Activated T-cell treated with anti-CD3 and anti-CD28 coated beads, Interleukin-2, amount 50 U/mL, for 4 hours (primary cell): ENCODE measurements around the gene SMIM23. TPM values are rescaled to one million over a fixed set of nuclear protein-coding genes. Genes with fewer than 3 reads are reported as not detected.
A peak's percentile ranks its signal among the peaks of the same experiment; 100 is the strongest.

Experiments
- ATAC-seq, 2 donors: fragments of 200-7000 bp; cut with Tn5 transposase; one replicate each; pipeline ENCODE4 v1.10.0; 2021
- DNase-seq: peaks from one replicate; pipeline ENCODE4 v3.0.0-alpha.2; 2020
- H3K27me3 Mint-ChIP-seq: one replicate; pipeline ENCODE4 v1.8.0; 2021; ENCODE audit warnings: low read depth, mixed read lengths
- H3K36me3 Mint-ChIP-seq: one replicate; pipeline ENCODE4 v1.8.0; 2022; ENCODE audit warnings: mixed read lengths; ENCODE audit not compliant: insufficient read depth
- H3K4me1 Mint-ChIP-seq: one replicate; pipeline ENCODE4 v1.8.0; 2021; ENCODE audit warnings: low read depth, mixed read lengths
- H3K4me3 Mint-ChIP-seq: one replicate; pipeline ENCODE4 v1.8.0; 2021; ENCODE audit warnings: mild to moderate bottlenecking, moderate library complexity, mixed read lengths
- H3K9me3 Mint-ChIP-seq: one replicate; pipeline ENCODE4 v1.8.0; 2021; ENCODE audit warnings: mixed read lengths
- total RNA-seq, 3 donors: library from RNA; stranded (reverse); gene quantifications; one replicate each; pipeline ENCODE4 v1.2.1, GENCODE V29; 2021

The SMIM23 gene
- total RNA-seq, 3 donors from 2014 or later, result not detected

DNA sequence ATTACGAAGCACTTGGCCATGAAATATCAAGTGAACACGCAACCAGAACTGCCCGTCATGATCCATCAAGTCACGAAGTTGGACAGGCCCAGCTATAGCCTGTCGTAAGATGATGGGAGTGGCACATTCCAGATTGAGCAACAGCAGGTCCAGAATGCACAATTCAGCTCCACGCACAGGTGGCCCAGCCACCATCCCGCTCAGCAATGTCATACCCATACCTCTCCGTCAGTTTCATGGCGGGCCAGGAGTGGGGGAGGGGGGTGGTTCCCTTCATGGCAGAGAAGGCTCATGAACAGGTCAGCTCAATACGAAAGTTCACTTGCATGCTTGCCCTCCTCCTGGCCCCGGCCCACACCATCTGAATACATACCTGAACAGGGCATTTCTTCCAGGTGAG is 34.9 kb downstream of the SMIM23 start:
- Mint-ChIP-seq H3K27me3 (peaks cover 2% of the 10 kb centered on the region), H3K36me3 (no peaks in the 10 kb centered on the region), H3K9me3 (no peaks in the 10 kb centered on the region), H3K4me3 (no peak overlapping the region), H3K4me1 (no peaks in the 10 kb centered on the region)
- DNase-seq (no peak), ATAC-seq (no peak)

DNA sequence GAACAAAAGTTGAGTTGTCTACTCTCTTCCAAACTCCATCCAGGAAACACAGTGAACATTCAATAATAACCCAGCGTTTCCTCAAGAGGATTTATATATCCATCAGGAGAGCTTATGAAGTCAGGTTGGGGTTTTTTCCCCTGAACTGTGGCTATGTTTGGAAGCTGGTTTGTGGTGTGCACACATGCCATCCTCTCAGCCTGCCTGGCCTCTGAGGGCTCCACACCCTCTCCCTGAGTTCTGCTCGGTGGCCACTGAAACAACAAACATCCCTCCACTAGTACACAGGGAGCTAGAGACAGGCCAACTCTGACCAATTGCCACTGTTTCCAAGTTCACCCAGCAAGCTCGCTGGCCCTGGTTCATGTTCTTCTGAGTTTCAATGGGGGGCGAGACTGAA is 35.7 kb downstream of the SMIM23 start:
- ATAC-seq (no peak), DNase-seq (no peak)
- Mint-ChIP-seq H3K4me3 (no peak overlapping the region), H3K36me3 (no peaks in the 10 kb centered on the region), H3K4me1 (no peaks in the 10 kb centered on the region), H3K9me3 (no peaks in the 10 kb centered on the region), H3K27me3 (peaks cover 2% of the 10 kb centered on the region)

DNA sequence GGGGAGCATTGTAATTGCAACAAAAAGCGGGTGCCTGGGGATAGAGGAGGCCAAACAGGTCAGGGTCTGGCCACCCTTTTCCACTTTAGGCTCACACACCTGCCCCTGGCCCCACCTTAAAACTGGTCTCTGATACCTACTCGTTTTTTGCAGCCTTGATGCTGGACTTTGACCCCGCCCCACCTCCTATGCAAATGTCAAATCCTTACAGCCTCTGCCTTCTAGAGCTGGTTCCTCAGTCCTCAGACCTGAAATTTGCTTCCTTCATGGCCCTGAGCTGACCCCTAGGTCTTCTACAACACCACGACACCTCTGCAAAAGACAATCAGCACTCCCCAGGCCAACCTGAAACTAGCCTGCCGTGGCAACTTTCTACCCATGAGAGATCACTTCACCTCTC is 37.7 kb downstream of the SMIM23 start:
- DNase-seq (no peak), ATAC-seq (no peak)
- Mint-ChIP-seq H3K36me3 (no peaks in the 10 kb centered on the region), H3K4me1 (no peaks in the 10 kb centered on the region), H3K9me3 (no peaks in the 10 kb centered on the region), H3K4me3 (no peak overlapping the region), H3K27me3 (peaks cover 2% of the 10 kb centered on the region)

DNA sequence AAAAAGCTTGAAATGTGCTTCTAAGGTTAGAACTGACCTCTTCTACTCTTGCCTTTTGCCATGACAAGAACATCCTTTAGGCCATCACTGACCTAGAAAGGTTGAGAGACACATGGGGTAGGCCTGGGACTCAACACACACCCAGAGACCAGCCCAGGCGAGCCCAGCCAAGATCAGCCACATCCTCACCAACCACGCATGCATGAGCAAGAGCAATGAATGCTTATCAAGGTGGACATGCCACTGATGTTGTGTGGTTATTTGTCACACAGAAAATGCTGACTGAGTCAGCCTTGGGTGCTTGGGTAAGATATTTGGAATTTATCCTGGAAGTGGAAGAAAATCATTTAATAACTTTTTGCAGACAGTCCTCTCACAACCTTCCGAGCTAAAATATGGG is 39.4 kb downstream of the SMIM23 start:
- Mint-ChIP-seq H3K4me3 (no peak overlapping the region), H3K4me1 (no peaks in the 10 kb centered on the region), H3K36me3 (no peaks in the 10 kb centered on the region), H3K27me3 (no peaks in the 10 kb centered on the region), H3K9me3 (peaks cover 1% of the 10 kb centered on the region)
- ATAC-seq (no peak), DNase-seq (no peak)

DNA sequence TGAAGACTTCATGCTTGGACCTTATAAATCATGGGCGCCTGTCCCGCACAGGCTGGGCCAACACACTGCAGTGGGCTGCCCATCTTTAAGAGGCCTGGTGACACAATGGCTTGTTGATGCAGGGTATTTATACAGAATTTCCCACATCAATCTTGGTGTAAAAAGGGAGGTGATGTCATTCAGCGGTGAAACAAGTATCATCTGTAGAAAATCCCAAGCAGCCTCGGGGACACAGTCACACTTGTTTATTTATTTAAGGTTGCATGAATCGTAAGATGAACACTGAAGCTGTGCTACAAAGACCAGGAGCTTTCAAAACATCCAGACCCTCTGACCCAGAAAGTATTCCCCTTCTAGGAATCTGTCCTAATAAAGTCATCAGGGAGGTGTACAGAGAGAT is 40.5 kb downstream of the SMIM23 start:
- Mint-ChIP-seq H3K36me3 (no peaks in the 10 kb centered on the region), H3K9me3 (peaks cover 5% of the 10 kb centered on the region), H3K27me3 (no peaks in the 10 kb centered on the region), H3K4me3 (no peak overlapping the region), H3K4me1 (no peaks in the 10 kb centered on the region)
- DNase-seq (no peak), ATAC-seq (no peak)

DNA sequence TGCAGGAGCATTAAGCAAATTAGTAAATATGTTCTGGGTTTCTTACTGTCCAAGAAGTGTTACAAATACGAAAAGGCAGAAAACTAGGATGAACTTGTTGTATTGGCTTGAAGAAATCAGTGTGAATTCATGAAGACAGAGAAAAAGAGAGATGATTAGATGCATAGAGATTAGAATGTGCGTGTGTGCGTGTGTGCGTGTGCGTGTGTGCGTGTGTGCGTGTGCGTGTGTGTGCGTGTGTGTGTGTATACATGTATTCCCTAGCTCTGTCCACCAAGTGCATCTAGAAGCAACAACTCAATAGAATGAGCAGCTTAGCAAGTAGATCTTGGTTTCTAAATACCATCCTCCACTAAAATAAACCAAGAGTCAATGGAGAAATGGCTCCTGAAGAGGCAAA is 41.5 kb downstream of the SMIM23 start:
- Mint-ChIP-seq H3K27me3 (no peaks in the 10 kb centered on the region), H3K9me3 (peaks cover 16% of the 10 kb centered on the region), H3K36me3 (no peaks in the 10 kb centered on the region), H3K4me1 (no peaks in the 10 kb centered on the region), H3K4me3 (no peak overlapping the region)
- no peak for ATAC-seq
- no peak for DNase-seq

DNA sequence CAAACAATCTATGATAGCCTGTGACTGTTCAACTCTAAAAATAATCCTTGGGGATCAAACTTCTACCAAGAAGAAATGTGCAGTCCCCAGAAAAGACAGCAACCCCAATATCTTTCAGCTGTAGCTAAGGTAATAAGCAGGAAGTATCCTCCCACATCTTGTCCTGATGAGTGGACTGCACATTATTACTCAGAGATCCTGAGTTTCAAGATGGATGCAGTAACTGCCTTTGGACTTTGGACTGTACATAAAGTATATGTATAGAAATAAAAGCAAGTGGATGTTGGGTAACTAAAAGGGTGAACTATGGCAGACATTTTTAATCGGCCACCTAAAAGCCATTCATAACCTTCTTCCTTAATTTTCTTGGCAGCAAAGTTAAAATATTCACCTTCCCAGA is 45.1 kb downstream of the SMIM23 start:
- no peaks in the 10 kb centered on the region for H3K27me3 Mint-ChIP-seq
- no peak for ATAC-seq
- no peaks in the 10 kb centered on the region for H3K4me1 Mint-ChIP-seq
- DNase-seq, result no peak
- H3K36me3 Mint-ChIP-seq, result peaks cover 10% of the 10 kb centered on the region
- no peak overlapping the region for H3K4me3 Mint-ChIP-seq
- peaks cover 25% of the 10 kb centered on the region for H3K9me3 Mint-ChIP-seq

DNA sequence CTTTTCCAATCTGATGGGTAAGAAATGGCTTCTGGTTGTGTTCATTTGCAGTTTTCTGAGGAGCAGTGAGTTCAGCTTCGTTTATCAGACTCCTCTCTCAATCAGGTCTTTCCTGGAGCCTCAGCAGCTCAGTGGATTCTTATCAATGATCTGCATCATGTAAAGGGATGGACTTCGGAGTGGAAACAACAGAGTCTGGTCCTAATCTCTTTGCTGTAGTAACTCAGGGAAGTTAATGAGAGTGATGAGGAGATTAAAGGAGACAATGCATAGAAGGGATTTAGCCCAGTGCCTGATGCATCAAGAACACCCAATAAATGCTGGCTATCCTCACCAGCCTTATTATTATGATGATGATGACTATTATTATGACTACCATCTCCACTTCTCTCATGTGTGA is 47.2 kb downstream of the SMIM23 start:
- DNase-seq (no peak), ATAC-seq (no peak)
- no peaks in the 10 kb centered on the region for H3K27me3 Mint-ChIP-seq
- H3K4me3 Mint-ChIP-seq, result no peak overlapping the region
- peaks cover 10% of the 10 kb centered on the region for H3K36me3 Mint-ChIP-seq
- peaks cover 25% of the 10 kb centered on the region for H3K9me3 Mint-ChIP-seq
- no peaks in the 10 kb centered on the region for H3K4me1 Mint-ChIP-seq

DNA sequence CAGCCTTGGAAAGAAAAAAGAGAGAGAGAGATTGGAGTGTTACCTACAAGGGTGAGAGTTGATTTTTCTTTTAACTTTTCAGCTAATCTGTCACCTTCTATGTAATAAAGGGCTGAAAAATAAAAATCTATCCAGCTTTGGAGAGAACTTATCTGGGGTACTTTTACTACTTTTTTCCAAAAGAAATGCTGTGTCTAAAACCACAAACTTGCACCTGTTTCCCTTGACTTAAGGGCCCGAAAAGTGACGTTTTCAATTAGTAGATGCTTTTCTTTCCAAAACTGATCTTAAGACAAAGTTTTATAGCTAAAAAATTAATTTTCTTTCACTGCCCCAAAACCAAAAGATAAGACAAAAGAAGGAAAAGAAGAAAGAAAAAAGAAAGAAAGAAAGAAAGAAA is 48.8 kb downstream of the SMIM23 start:
- DNase-seq (no peak), ATAC-seq (no peak)
- Mint-ChIP-seq H3K4me1 (no peaks in the 10 kb centered on the region), H3K36me3 (peaks cover 10% of the 10 kb centered on the region), H3K27me3 (no peaks in the 10 kb centered on the region), H3K9me3 (peaks cover 25% of the 10 kb centered on the region), H3K4me3 (no peak overlapping the region)

DNA sequence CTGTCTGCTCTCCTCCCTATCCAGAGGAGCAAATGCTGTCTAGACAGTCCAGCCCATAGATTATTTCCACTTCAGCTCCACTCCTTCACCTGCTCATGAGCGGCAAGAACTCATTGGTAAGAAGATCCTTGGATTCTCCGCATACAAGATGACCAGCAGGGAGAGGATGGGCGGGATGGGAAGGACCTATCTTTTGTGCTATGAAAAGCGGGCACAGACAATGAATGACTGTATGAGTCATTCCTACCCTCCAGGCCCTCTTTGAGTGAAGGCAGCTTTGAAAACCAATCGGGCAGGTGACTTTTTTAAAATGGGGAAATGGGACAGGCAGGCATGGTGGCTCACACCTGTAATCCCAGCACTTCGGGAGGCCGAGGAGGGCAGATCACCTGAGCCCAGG is 49.4 kb downstream of the SMIM23 start:
- Mint-ChIP-seq H3K9me3 (peaks cover 24% of the 10 kb centered on the region), H3K27me3 (no peaks in the 10 kb centered on the region), H3K36me3 (peaks cover 10% of the 10 kb centered on the region), H3K4me3 (no peak overlapping the region), H3K4me1 (no peaks in the 10 kb centered on the region)
- DNase-seq (no peak), ATAC-seq (no peak)

DNA sequence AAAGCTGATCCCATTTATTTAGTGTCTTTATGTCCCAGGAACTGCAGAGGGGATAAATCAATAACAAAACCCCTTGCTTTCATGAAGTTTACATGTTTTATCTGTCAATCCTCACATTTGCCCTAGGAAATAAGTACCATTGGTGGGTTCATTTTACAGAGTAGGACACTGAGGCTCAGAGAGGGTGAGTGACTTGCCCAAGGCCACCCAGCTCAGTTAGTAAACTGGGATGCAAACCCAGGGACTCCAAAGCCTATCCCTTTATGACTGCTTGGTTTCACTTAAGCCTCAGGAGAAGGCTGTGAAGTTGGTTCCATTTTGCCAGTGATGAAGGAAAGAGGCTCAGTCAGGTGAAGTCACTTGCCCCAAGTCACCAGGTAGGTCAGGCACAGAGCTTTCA is 51.9 kb downstream of the SMIM23 start:
- H3K36me3 Mint-ChIP-seq, result peaks cover 17% of the 10 kb centered on the region
- peaks cover 9% of the 10 kb centered on the region for H3K9me3 Mint-ChIP-seq
- DNase-seq (no peak), ATAC-seq (no peak)
- no peaks in the 10 kb centered on the region for H3K27me3 Mint-ChIP-seq
- no peaks in the 10 kb centered on the region for H3K4me1 Mint-ChIP-seq
- H3K4me3 Mint-ChIP-seq, result no peak overlapping the region

DNA sequence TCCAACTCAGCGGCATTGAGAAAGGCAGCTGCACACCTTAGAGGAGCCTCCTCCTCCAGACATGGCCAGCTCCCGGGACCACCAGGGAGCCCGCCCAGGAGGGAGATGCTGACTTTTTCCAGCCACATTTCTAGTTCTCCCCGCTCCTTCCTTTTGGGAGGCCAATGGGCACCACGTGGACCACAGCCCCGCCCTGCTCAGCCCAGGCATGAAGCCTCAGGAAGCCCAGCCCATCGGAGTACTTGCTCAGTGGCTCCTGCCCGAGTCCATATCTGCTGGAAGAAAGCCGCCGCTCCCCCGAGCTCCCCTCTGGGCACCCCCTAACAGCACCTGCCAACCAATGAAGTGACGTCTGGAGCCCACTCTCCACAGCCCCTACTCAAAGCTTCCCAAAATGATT is 52.4 kb downstream of the SMIM23 start:
- peaks cover 15% of the 10 kb centered on the region for H3K36me3 Mint-ChIP-seq
- H3K9me3 Mint-ChIP-seq, result peaks cover 6% of the 10 kb centered on the region
- no peaks in the 10 kb centered on the region for H3K4me1 Mint-ChIP-seq
- no peak for ATAC-seq
- no peaks in the 10 kb centered on the region for H3K27me3 Mint-ChIP-seq
- DNase-seq, result no peak
- H3K4me3 Mint-ChIP-seq, result no peak overlapping the region

DNA sequence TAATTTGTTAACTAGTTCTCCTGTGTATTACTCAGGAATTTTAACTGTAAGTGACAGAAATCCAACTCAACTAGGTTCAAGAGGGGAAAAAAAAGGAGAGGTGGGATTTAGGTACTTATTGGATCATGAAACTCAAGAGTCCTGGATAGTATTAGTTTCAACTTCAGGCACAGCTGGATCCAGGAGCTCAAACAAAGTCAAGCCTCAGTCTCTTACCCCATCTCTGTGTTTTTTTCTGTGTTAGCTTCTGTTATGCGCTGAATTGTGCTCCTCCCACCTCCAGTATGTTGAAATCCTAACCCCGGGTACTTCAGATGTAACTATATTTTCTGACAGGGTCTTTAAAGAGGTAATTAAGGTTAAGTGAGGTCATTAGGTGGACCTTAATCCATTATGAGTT is 53.5 kb downstream of the SMIM23 start:
- Mint-ChIP-seq H3K4me3 (no peak overlapping the region), H3K9me3 (no peaks in the 10 kb centered on the region), H3K36me3 (peaks cover 10% of the 10 kb centered on the region), H3K4me1 (no peaks in the 10 kb centered on the region), H3K27me3 (no peaks in the 10 kb centered on the region)
- no peak for DNase-seq
- ATAC-seq, result no peak

DNA sequence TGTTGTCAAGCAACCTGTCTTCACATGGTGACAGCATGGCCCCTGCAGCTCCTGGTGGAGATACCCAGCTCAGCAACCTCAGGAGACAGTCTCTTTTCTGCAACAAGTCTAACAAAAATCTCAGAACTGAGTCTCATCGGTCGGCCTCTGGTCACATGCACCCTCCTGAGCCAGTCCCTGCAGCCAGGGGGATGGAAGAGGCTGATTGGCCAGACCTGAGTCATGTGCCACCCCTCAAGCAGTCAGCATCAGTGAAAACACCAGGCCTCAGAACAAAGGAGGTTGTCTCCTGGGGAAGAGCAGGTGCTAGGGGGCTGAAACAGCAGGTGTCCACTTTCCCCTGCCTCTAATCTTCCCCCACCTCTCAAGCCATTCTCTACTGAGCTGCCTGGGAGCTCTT is 54.4 kb downstream of the SMIM23 start:
- Mint-ChIP-seq H3K4me3 (no peak overlapping the region), H3K9me3 (no peaks in the 10 kb centered on the region), H3K27me3 (no peaks in the 10 kb centered on the region), H3K36me3 (peaks cover 8% of the 10 kb centered on the region), H3K4me1 (no peaks in the 10 kb centered on the region)
- no peak for DNase-seq
- ATAC-seq, result peak in 1 of 2 donors; percentile 41
